HepG2 (cell line): ENCODE results near the gene BRD3. TPM values are rescaled to one million over a fixed set of nuclear protein-coding genes. Genes with fewer than 3 reads are reported as not detected.

Experiments used
- ARNTL ChIP-seq: sonication (generic); formaldehyde crosslinking; IDR thresholded peaks from 2 replicates; pipeline ENCODE4 v1.4.0; 2020; ENCODE audit warnings: mild to moderate bottlenecking, missing genetic modification reagents
- ATAD3A ChIP-seq: sonication (generic); formaldehyde crosslinking; IDR thresholded peaks from 2 replicates; pipeline ENCODE4 v1.4.0; 2020; ENCODE audit warnings: missing genetic modification reagents
- ATF7 ChIP-seq, 2 experiments: fragments of 450-650 bp in 1 of 2; sonication (generic) in 1 of 2; formaldehyde crosslinking in 1 of 2; IDR thresholded peaks; 2 replicates each; pipeline versions ENCODE4 v1.4.0 to v1.6.1; 2016 to 2020; ENCODE audit warnings: antibody characterized with exemption in 1 of 2, mild to moderate bottlenecking in 1 of 2, missing genetic modification reagents in 1 of 2
- CEBPB ChIP-seq: IDR thresholded peaks from 2 replicates; pipeline ENCODE4 v1.6.1; 2011; ENCODE audit warnings: low read depth, low read length, improper control_type of control experiment, borderline replicate concordance
- DPF2 ChIP-seq: sonication (generic); formaldehyde crosslinking; IDR thresholded peaks from 2 replicates; pipeline ENCODE4 v1.4.0; 2020; ENCODE audit warnings: mild to moderate bottlenecking, low read depth, missing genetic modification reagents, borderline replicate concordance
- IKZF5 ChIP-seq: IDR thresholded peaks from 2 replicates; pipeline ENCODE4 v1.6.1; 2018; ENCODE audit warnings: missing genetic modification reagents, mild to moderate bottlenecking, missing compliant biosample characterization
- MTF2 ChIP-seq: sonication (generic); formaldehyde crosslinking; IDR thresholded peaks from 2 replicates; pipeline ENCODE4 v1.5.0; 2020; ENCODE audit warnings: missing genetic modification reagents, borderline replicate concordance
- NFAT5 ChIP-seq: sonication (generic); formaldehyde crosslinking; IDR thresholded peaks from 2 replicates; pipeline ENCODE4 v1.4.0; 2020; ENCODE audit warnings: missing genetic modification reagents
- NFATC3 ChIP-seq: sonication (generic); formaldehyde crosslinking; IDR thresholded peaks from 2 replicates; pipeline ENCODE4 v1.5.1; 2020; ENCODE audit warnings: mild to moderate bottlenecking, missing genetic modification reagents
- PTBP1 ChIP-seq: fragments of 200-400 bp; formaldehyde crosslinking; IDR thresholded peaks from 2 replicates; pipeline ENCODE4 v1.6.1; 2018; ENCODE audit warnings: low read length, low read depth; ENCODE audit not compliant: poor library complexity, severe bottlenecking
- SIN3B ChIP-seq: fragments of 150-350 bp; IDR thresholded peaks from 2 replicates; pipeline ENCODE4 v1.6.1; 2014; ENCODE audit warnings: low read length
- TBL1XR1 ChIP-seq: fragments of 150-350 bp; IDR thresholded peaks from 2 replicates; pipeline ENCODE4 v1.6.1; 2014; ENCODE audit warnings: borderline replicate concordance, low read length; ENCODE audit not compliant: partially characterized antibody
- XBP1 ChIP-seq: sonication (generic); formaldehyde crosslinking; IDR thresholded peaks from 2 replicates; pipeline ENCODE4 v1.5.0; 2020; ENCODE audit warnings: missing genetic modification reagents
- ZNF20 ChIP-seq: sonication (generic); formaldehyde crosslinking; IDR thresholded peaks from 2 replicates; pipeline ENCODE4 v1.4.0; 2020; ENCODE audit warnings: mild to moderate bottlenecking, moderate library complexity, missing genetic modification reagents
- ZNF34 ChIP-seq: sonication (generic); formaldehyde crosslinking; IDR thresholded peaks from 2 replicates; pipeline ENCODE4 v1.4.0; 2020; ENCODE audit warnings: mild to moderate bottlenecking, missing genetic modification reagents, borderline replicate concordance
- ZNF577 ChIP-seq: sonication (generic); formaldehyde crosslinking; IDR thresholded peaks from 2 replicates; pipeline ENCODE4 v1.4.0; 2020; ENCODE audit warnings: mild to moderate bottlenecking, low read depth, missing genetic modification reagents, borderline replicate concordance
- polyA plus RNA-seq, 8 experiments: library from polyadenylated mRNA; depleted of rRNA in 3 of 8; stranded (reverse) in 7 of 8; unstranded in 1 of 8; fragments of >200 nt; fragmentation: Illumina TruSeq in 4 of 8; extraction: Trizol in 4 of 8; gene quantifications; 2 replicates each; pipeline versions ENCODE4 v1.2.1 to v1.2.3, GENCODE V29; 2011 to 2016; ENCODE audit warnings: low read depth in 4 of 8, missing spikeins in 1 of 8, mixed read lengths in 1 of 8; ENCODE audit not compliant: insufficient read depth in 1 of 8
- total RNA-seq, 5 experiments: library from RNA; depleted of rRNA; stranded (reverse); fragments of >200 nt; fragmentation: Illumina TruSeq; extraction: Trizol; gene quantifications; 2 replicates each; pipeline ENCODE4 v1.2.3, GENCODE V29; 2016; ENCODE audit warnings: low read depth in 1 of 5
- TF ChIP-seq, protein P1 (sequence below): sonication (generic); formaldehyde crosslinking; IDR thresholded peaks from 2 replicates; pipeline ENCODE4 v1.4.0; 2020; ENCODE audit warnings: mild to moderate bottlenecking, missing genetic modification reagents, borderline replicate concordance

The BRD3 gene
- total and polyA plus RNA-seq, 2 of the 13 experiments (the other 11 are each of a cell fraction or from before 2014, with no cell fraction given): 5.9 to 12.9 TPM

- TF ChIP-seq DPF2 (CRISPR knock-in tag) (no peak), SIN3B (no peak), XBP1 (no peak), ZNF34 (CRISPR knock-in tag) (0 out of 2 replicates have a peak, but pooled peaks have one; percentile 82), TBL1XR1 (no peak), IKZF5 (CRISPR knock-in tag) (peak; percentile 51), PTBP1 (no peak), ATAD3A (no peak), MTF2 (CRISPR knock-in tag) (no peak), CEBPB (no peak), ZNF577 (CRISPR knock-in tag) (no peak), ZNF20 (no peak), NFAT5 (CRISPR knock-in tag) (no peak; the same call in 1 of the 2 replicates), ATF7 (IDR thresholded peaks at IDR 0.05) (no peak), ATF7 (CRISPR knock-in tag; IDR thresholded peaks at IDR 0.05) (peak; percentile 60; the same call in 1 of the 2 replicates), NFATC3 (CRISPR knock-in tag) (peak; percentile 47; the same call in 1 of the 2 replicates), ARNTL (0 out of 2 replicates have a peak, but pooled peaks have one; percentile 42)
- TF ChIP-seq, protein P1, sequence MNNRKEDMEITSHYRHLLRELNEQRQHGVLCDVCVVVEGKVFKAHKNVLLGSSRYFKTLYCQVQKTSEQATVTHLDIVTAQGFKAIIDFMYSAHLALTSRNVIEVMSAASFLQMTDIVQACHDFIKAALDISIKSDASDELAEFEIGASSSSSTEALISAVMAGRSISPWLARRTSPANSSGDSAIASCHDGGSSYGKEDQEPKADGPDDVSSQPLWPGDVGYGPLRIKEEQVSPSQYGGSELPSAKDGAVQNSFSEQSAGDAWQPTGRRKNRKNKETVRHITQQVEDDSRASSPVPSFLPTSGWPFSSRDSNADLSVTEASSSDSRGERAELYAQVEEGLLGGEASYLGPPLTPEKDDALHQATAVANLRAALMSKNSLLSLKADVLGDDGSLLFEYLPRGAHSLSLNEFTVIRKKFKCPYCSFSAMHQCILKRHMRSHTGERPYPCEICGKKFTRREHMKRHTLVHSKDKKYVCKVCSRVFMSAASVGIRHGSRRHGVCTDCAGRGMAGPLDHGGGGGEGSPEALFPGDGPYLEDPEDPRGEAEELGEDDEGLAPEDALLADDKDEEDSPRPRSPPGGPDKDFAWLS (CRISPR knock-in tag): 0 out of 2 replicates have a peak, but pooled peaks have one; percentile 78
Observed at GRCh38 chr9:133992780-133993634, 74.8 kb downstream of the BRD3 start (continued).
